HG03558 (cell line): ENCODE data around the gene MAGEA8.
"Not testable (repeated sequence)": the region's sequence is repeated elsewhere in the genome, so short reads cannot be mapped to it uniquely, and the experiment has no call there.

Source experiments
- ATAC-seq: cut with Tn5 transposase; IDR thresholded peaks from one replicate; pipeline ENCODE4 v1.9.1; 2021; ENCODE audit warnings: moderate number of reproducible peaks; ENCODE audit not compliant: unreplicated experiment; ENCODE audit errors: extremely low read depth

The MAGEA8 gene

GRCh38 chrX:149881081-149881711 is at the start of gene MAGEA8:
Gene MAGEA8 (plus strand): TSS chrX:149881183. CDS start chrX:149884273, 3,090 bp downstream.
- no peak for ATAC-seq

- no peak for ATAC-seq
Measured at GRCh38 chrX:149831473-149831872, 49.5 kb upstream of the MAGEA8 start.

GRCh38 chrX:149836728-149837127 is 44.3 kb upstream of the MAGEA8 start:
- not testable (repeated sequence) for ATAC-seq

- no peak for ATAC-seq
Measured at GRCh38 chrX:149837167-149837566, 43.8 kb upstream of the MAGEA8 start.

GRCh38 chrX:149837639-149838038 is 43.3 kb upstream of the MAGEA8 start:
- no peak for ATAC-seq

GRCh38 chrX:149841929-149842328 is 39.1 kb upstream of the MAGEA8 start:
- no peak for ATAC-seq

GRCh38 chrX:149845385-149845784 is 35.6 kb upstream of the MAGEA8 start:
- no peak for ATAC-seq

- no peak for ATAC-seq
Measured at GRCh38 chrX:149846789-149847188, 34.2 kb upstream of the MAGEA8 start.

- ATAC-seq: no peak
Measured at GRCh38 chrX:149848855-149849254, 32.1 kb upstream of the MAGEA8 start.

- ATAC-seq: no peak
Measured at GRCh38 chrX:149849787-149850186, 31.2 kb upstream of the MAGEA8 start.

- no peak for ATAC-seq
Measured at GRCh38 chrX:149851864-149852263, 29.1 kb upstream of the MAGEA8 start.

- no peak for ATAC-seq
Measured at GRCh38 chrX:149853925-149854324, 27.1 kb upstream of the MAGEA8 start.

GRCh38 chrX:149858592-149858991 is 22.4 kb upstream of the MAGEA8 start:
- no peak for ATAC-seq

- ATAC-seq: no peak
Measured at GRCh38 chrX:149860445-149860844, 20.5 kb upstream of the MAGEA8 start.

GRCh38 chrX:149865390-149865789 is 15.6 kb upstream of the MAGEA8 start:
- no peak for ATAC-seq

- no peak for ATAC-seq
Measured at GRCh38 chrX:149867488-149867887, 13.5 kb upstream of the MAGEA8 start.

- no peak for ATAC-seq
Measured at GRCh38 chrX:149870840-149871239, 10.1 kb upstream of the MAGEA8 start.

GRCh38 chrX:149871433-149871832 is 9.6 kb upstream of the MAGEA8 start:
- no peak for ATAC-seq

- ATAC-seq: peak; percentile 92
Measured at GRCh38 chrX:149871940-149872339, 9.0 kb upstream of the MAGEA8 start.

GRCh38 chrX:149877157-149877556 is 3.8 kb upstream of the MAGEA8 start:
- ATAC-seq: no peak

GRCh38 chrX:149877636-149878035 is 3.3 kb upstream of the MAGEA8 start:
- no peak for ATAC-seq

GRCh38 chrX:149890828-149891227 is 9.8 kb downstream of the MAGEA8 start:
- ATAC-seq: not testable (repeated sequence)

GRCh38 chrX:149898554-149898953 is 17.6 kb downstream of the MAGEA8 start:
- no peak for ATAC-seq
